ENCODE results near the gene DYNLRB1.
A peak's percentile ranks its signal among the peaks of the same experiment; 100 is the strongest.
"Not testable (repeated sequence)": the region's sequence is repeated elsewhere in the genome, so short reads cannot be mapped to it uniquely, and the experiment has no call there.

DYNLRB1 gene

DNA sequence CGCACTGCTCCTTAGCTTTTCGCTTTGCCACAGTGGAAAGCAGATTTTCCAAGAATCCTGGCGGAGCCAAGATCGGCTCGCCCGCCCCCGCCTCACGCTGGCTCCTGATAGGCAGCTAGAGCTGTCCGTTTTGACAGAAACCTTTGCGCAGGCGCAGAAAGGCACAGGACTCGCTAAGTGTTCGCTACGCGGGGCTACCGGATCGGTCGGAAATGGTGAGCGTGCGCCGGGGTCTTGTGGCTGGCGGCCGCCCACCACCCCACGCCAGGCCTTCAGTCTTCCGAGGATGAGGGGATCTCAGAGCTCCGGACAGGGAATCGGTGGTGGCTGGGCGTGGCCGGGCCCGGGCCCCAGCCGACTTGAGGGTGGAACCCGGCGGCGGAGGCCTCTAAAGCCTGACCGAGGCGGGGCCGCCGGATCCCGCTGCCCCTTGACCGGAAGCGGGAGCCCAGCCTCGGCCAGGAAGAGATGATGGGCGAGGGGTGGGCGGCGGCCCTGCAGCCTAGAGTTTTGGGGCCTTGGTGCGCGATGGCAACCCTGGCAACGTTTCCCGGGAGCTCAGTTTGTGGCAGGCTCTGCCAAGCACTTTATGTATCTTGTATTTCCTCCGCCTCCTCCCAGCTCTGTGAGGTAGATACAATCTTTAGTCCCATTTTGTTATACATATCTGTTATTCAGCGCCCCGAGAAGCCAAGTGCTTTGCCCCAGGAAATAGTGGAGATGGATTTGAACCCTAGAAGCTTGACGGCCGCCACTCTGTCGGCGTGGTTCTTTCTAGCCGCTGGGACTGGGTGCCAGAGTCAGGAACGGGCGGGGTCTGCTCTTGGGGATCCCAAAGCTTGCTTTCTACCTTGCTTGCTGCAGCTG, at the start of gene DYNLRB1:
DYNLRB1 (plus strand) TSS at position 176 of the 867 bp plus-strand sequence; CDS start at position 213, 37 bp downstream.
- DNase-seq (ENCODE audit: low read depth in 2 of 2), result peak; percentile 85 to 94

DNA sequence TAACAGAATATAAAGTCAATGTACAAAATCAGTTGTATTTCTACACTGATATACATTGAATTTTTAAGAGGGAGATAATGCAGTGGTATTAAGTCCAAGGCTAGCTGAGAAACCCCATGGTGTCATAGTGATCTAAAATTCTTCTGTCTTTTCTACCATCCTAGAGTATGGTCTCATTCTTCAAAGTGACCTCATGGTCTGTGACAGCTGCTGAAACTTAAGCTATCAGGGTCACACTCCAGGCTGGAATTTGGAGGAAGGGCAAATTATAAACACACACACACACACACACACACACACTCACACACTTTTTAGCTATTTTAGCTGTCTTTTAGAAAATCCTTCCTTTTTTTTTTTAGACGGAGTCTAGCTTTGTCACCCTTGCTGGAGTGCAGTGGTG, 47.3 kb upstream of the DYNLRB1 start:
- DNase-seq (ENCODE audit: low read depth in 2 of 2), result no peak

DNA sequence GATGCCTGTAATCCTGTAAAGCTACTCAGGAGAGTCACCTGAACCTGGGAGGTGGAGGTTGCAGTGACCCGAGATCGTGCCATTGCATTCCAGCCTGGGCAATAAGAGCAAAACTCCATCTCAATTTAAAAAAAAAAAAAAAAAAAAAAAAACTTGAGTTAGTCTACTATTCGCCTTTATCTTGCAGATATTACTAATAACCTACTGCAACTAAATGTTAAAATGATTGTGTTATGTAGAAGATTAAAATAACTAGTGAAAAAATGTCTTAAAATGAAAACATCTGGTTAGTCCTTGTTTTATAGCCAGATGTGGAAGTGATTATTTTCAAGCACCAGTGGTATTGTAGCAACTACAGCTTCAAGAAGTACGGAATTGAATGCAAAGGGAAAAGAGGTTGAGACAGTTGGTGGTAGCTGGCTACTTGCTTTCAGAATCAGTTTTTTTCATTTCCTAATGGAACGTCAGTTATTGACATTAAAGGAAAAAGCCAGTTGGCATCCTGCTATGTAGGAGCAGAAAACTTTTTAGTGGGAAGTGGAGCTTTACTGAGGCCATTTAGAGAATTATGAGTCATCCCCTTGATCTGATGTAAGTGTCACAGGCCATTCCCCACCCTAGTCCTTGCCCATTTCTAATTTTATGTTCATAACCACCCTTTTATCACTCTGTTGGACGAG, 43.8 kb upstream of the DYNLRB1 start:
- no peak for DNase-seq (ENCODE audit: low read depth in 2 of 2)

GRCh38 chr20:34473262-34473883, 42.8 kb upstream of the DYNLRB1 start:
- DNase-seq (ENCODE audit: low read depth in 2 of 2), result no peak

GRCh38 chr20:34475979-34476736, 40.1 kb upstream of the DYNLRB1 start:
- DNase-seq (ENCODE audit: low read depth in 2 of 2), result peak; percentile 6 to 7

DNA sequence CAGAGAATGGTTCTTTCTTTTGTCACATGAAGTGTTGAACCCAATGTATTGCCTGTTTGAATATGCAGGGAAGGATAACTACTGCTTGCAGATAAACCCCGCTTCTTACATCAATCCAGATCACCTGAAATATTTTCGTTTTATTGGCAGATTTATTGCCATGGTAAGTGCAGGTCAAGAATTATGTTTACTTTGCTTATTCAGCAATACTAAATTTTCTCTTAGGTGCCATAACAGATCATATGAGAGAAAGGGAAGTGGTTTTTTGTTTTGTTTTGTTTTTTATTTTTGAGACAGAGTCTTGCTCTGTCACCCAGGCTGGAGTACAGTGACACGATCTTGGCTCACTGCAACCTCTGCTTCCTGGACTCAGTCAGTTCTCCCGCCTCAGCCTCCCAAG, 36.6 kb upstream of the DYNLRB1 start:
- no peak for DNase-seq (ENCODE audit: low read depth in 2 of 2)

DNA sequence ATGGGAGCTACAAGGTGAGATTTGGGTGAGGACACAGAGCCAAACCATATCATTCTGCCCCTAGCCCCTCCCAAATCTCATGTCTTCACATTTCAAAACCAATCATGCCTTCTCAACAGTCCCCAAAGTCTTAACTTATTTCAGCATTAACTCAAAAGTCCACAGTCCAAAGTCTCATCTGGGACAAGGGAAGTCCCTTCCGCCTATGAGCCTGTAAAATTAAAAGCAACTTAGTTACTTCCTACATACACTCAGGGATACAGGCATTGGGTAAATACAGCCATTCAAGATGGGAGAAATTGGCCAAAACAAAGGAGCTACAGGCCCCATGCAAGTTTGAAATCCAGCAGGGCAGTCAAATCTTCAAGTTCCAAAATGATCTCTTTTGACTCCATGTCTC, 34.1 kb upstream of the DYNLRB1 start:
- DNase-seq (ENCODE audit: low read depth in 2 of 2), result not testable (repeated sequence)

- DNase-seq (ENCODE audit: low read depth in 2 of 2), result not testable (repeated sequence)
Observed at GRCh38 chr20:34483585-34484220, 32.5 kb upstream of the DYNLRB1 start.

DNA sequence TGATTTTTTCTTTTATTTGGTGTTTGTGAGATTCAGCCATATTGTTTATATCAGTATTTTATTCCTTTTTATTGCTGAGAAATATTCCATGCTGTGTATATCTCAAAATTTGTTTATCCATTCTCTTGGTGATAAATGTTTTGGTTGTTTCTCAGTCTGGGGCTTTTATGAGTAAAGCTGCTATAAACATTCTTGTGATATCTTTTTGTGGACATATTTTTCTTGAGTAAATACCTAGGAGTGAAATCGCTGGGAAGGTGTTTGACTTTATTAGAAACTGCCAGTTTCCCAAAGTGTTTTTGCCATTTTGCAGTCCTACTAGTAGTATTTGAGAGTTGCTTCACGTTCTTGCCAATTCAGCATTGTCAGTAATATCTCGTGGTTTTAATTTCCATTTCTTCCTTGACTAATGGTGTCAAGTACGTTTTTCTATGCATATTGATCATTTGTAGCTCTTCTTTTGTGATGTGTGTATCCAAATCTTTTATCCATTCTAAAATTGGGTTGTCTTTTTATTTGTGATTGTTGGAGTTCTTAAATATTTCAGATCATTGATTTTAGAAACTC, 31.1 kb upstream of the DYNLRB1 start:
- DNase-seq (ENCODE audit: low read depth in 2 of 2), result no peak

- no peak for DNase-seq (ENCODE audit: low read depth in 2 of 2)
Observed at GRCh38 chr20:34491226-34491931, 24.8 kb upstream of the DYNLRB1 start.

- no peak for DNase-seq (ENCODE audit: low read depth in 2 of 2)
Observed at GRCh38 chr20:34491932-34492509, 24.2 kb upstream of the DYNLRB1 start.

- no peak for DNase-seq (ENCODE audit: low read depth in 2 of 2)
Observed at GRCh38 chr20:34493646-34494045, 22.6 kb upstream of the DYNLRB1 start.

DNA sequence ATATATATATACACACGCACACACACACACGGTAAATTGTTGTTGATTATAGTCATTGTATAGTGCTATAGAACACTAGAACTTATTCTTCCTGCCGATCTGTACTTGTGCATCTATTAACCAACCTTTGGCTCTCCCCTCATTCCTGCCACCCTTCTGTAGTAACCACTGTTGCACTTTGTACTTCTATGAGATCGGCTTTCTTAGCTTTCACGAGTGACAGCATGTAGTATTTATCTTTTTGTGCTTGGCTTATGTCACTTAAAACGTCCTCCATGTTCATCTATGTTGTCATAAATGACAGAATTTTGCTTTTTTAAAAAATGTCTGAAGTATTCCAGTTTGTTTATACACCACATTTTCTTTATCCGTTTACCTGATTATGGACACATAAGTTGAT, 20.9 kb upstream of the DYNLRB1 start:
- DNase-seq (ENCODE audit: low read depth in 2 of 2), result no peak

DNA sequence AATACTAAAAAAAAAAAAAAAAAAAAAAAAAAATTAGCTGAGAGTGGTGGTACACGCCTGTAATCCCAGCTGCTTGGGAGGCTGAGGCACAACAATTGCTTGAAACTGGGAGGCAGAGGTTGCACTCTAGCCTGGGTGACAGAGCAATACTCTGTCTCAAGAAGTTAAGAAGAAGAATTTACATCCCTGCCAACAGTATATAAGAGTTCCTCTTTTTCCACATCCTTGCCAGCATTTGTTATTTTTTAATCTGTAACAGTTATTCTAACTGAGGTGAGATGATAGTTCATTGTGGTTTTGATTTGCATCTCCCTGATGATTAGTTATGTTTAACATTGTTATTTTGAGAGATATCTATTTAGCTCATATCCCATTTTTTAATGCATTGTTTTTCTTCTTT, 20.3 kb upstream of the DYNLRB1 start:
- no peak for DNase-seq (ENCODE audit: low read depth in 2 of 2)

DNA sequence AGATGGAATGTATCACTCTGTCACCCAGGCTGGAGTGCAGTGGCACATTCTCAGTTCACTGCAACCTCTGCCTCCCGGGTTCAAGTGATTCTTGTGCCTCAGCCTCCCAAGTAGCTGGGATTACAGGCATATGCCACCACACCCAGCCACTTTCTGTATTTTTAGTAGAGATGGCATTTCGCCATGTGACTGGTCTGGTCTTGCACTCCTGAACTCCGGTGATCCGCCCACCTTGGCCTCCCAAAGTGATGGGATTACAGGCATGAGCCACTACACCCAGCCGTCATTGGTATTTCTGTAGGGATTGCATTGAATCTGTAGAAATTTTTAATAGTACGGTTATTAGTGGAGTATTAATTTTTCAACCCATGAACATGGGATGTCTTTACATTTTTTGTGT, 18.6 kb upstream of the DYNLRB1 start:
- DNase-seq (ENCODE audit: low read depth in 2 of 2), result not testable (repeated sequence)

GRCh38 chr20:34500823-34501222, 15.4 kb upstream of the DYNLRB1 start:
- no peak for DNase-seq (ENCODE audit: low read depth in 2 of 2)

GRCh38 chr20:34506480-34506879, 9.7 kb upstream of the DYNLRB1 start:
- no peak for DNase-seq (ENCODE audit: low read depth in 2 of 2)

GRCh38 chr20:34507702-34508413, 8.4 kb upstream of the DYNLRB1 start:
- no peak for DNase-seq (ENCODE audit: low read depth in 2 of 2)

DNA sequence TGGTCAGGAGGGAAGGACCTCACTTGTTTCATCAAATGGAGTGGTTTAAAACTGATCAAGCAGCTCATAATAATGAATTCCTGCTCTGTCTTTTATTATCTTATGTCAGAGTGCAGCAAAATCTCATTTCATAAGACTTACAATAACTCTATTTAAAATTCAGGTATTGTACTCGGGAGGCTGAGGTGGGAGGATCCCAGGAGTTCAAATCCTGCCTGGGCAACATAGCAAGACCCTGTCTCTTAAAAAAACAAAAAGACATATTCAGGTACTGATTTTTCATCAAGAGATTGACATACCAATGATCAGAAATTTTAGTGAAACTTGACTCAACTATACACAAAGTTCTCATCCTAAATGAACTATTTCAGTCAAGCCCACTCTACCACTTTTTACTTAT, 5.6 kb upstream of the DYNLRB1 start:
- DNase-seq (ENCODE audit: low read depth in 2 of 2), result no peak
